ENCODE results near the gene ITGA11.

- no peak for TF ChIP-seq CTCF (IDR thresholded peaks at IDR 0.05)
- no peak for TF ChIP-seq POLR2A (IDR thresholded peaks at IDR 0.05)
- no peak for TF ChIP-seq EP300 (IDR thresholded peaks at IDR 0.05)
These were observed 163.6 kb downstream of the ITGA11 start for GRCh38 chr15:68268405-68268804.

Data from ovary (tissue), 3 donors.